Panc1 (cell line): ENCODE results near the gene VWA5B1. TPM values are rescaled to one million over a fixed set of nuclear protein-coding genes. Genes with fewer than 3 reads are reported as not detected.
"Not testable (repeated sequence)": the region's sequence is repeated elsewhere in the genome, so short reads cannot be mapped to it uniquely, and the experiment has no call there.

ENCODE experiments used
- ATAC-seq: fragments of 200-7000 bp; cut with Tn5 transposase; 2 replicates; pipeline ENCODE4 v1.9.1; 2020; ENCODE audit warnings: mild to moderate bottlenecking, moderate library complexity
- BruUV-seq: library from RNA; stranded (reverse); fragments of 400-500 nt; replicated peaks from 2 replicates; lab custom pipeline; 2021; lab: Mats Ljungman, UMichigan
- CTCF ChIA-PET: fragments of 300-600 bp; sonication (Branson Sonifier 250); formaldehyde crosslinking; loops from one replicate; lab custom pipeline; 2022; ENCODE audit warnings: antibody characterized with exemption; lab: Charles Lee
- POLR2A ChIA-PET: fragments of 300-600 bp; sonication (Branson Sonifier 250); formaldehyde crosslinking; loops from one replicate; lab custom pipeline; 2022; ENCODE audit warnings: antibody characterized with exemption; lab: Charles Lee
- DNase-seq: peaks from one replicate; pipeline ENCODE4 v3.0.0-alpha.2; 2010; ENCODE audit warnings: low read depth, low spot score
- H3K27ac ChIP-seq: 2 replicates; pipeline ENCODE4 v1.5.1; 2011; ENCODE audit warnings: mild to moderate bottlenecking, low read length, inconsistent platforms
- H3K27me3 ChIP-seq: fragments of 200-500 bp; sonication (Bioruptor generic); 2 replicates; pipeline ENCODE4 v1.6.0; 2014; ENCODE audit warnings: low read length, inconsistent platforms; ENCODE audit not compliant: control insufficient read depth, insufficient read depth
- H3K36me3 ChIP-seq: fragments of 200-500 bp; sonication (Bioruptor generic); 2 replicates; pipeline ENCODE4 v1.5.1; 2014; ENCODE audit warnings: inconsistent platforms, mild to moderate bottlenecking, low read length, moderate library complexity; ENCODE audit not compliant: control insufficient read depth, insufficient read depth
- H3K4me1 ChIP-seq: 2 replicates; pipeline ENCODE4 v1.5.1; 2011; ENCODE audit warnings: inconsistent platforms, mild to moderate bottlenecking, low read length, moderate library complexity; ENCODE audit not compliant: control insufficient read depth, insufficient read depth
- H3K4me3 ChIP-seq, 2 experiments: 2 replicates each; pipeline ENCODE4 v1.5.1; 2011 to 2012; ENCODE audit warnings: low read depth in 2 of 2, low read length in 2 of 2, mild to moderate bottlenecking in 2 of 2, inconsistent platforms in 1 of 2, moderate library complexity in 1 of 2
- H3K9me3 ChIP-seq: fragments of 200-500 bp; sonication (Bioruptor generic); 2 replicates; pipeline ENCODE4 v1.5.1; 2014; ENCODE audit warnings: low read depth, mild to moderate bottlenecking, inconsistent platforms, low read length, moderate library complexity; ENCODE audit not compliant: control insufficient read depth, insufficient read depth
- POLR2AphosphoS5 ChIP-seq: IDR thresholded peaks from 2 replicates; pipeline ENCODE4 v1.6.1; 2012; ENCODE audit warnings: mild to moderate bottlenecking, low read depth, low read length, moderate library complexity
- SIN3A ChIP-seq: IDR thresholded peaks from 2 replicates; pipeline ENCODE4 v1.6.1; 2012; ENCODE audit warnings: low read depth, mild to moderate bottlenecking, low read length, moderate library complexity, borderline replicate concordance; ENCODE audit not compliant: insufficient read depth
- TCF7L2 ChIP-seq: IDR thresholded peaks from 2 replicates; pipeline ENCODE4 v1.6.1; 2011; ENCODE audit warnings: mild to moderate bottlenecking, low read depth, low read length, inconsistent platforms
- in situ Hi-C: cut with HindIII; loops from 2 replicates; pipeline ENCODE4 v1.10.0; 2016; ENCODE audit warnings: low sequenced_read_pairs, low pct_unique_long_range_greater_than_20kb
- intact Hi-C: fragments of 100-400 bp; cut with micrococcal nuclease; formaldehyde crosslinking; loops from one replicate; pipeline ENCODE4 v1.10.0; 2022; ENCODE audit not compliant: unreplicated experiment
- total RNA-seq: library from RNA; stranded (reverse); gene quantifications from one replicate; pipeline ENCODE4 v1.2.1, GENCODE V29; 2021; ENCODE audit not compliant: unreplicated experiment
- TF ChIP-seq, protein P1 (sequence below), 2 experiments: IDR thresholded peaks; 2 replicates each; pipeline ENCODE4 v1.6.1; 2011 to 2012; ENCODE audit warnings: low read depth in 2 of 2, control low read depth in 1 of 2, low read length in 1 of 2, mild to moderate bottlenecking in 1 of 2, moderate library complexity in 1 of 2; ENCODE audit not compliant: insufficient read depth in 1 of 2
- TF ChIP-seq, protein P2 (sequence below): fragments of 450-650 bp; IDR thresholded peaks from 2 replicates; pipeline ENCODE4 v1.5.1; 2017; ENCODE audit warnings: mild to moderate bottlenecking

VWA5B1 gene
- total RNA-seq, 1 experiment from 2014 or later = not detected

DNA sequence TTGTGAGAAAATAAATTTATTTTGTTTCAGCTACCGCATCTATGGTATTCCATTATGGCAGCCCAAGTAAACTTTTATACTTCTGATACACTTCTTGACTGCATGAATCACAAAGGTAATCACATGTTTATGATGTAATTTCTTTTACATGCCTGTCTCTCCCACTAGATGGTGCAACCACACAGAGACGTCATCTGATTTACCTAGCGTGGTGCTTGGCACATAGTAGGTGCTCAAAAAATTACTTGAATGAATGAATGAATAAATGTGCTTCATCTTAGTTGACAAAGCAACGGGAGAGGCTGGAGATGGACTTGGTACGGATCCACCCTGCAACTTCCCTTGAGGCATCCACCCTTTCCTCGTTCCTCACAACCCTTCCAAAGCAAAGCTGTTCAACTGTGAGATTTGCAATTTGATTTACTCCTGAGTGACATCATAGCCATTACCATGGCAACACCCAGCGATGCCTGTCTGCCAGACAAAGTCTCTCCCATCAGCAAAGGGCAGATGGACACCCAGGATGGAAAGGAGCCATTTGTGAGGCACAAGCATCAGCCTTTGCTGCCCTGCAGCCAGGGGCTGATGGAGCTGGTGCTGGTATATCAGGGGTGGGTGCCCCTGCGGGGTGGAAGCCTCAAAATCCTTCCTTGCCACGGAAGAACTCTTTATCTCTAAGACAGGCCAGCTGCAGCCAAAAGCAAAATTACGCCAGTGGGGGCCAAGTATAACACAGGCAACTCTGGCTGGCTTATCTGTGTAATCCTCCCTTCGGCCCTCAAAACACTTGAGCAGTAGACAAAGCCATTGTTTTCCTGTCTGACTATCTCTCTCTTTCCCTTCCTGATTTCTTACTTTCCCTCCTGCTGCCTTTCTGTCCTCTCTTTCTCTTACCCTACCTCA lies 18.9 kb upstream of the VWA5B1 start:
- H3K27me3 ChIP-seq = peaks cover 1% of the 10 kb centered on the region
- TF ChIP-seq SIN3A (no peak), TCF7L2 (no peak), POLR2AphosphoS5 (no peak)
- TF ChIP-seq, protein P1, sequence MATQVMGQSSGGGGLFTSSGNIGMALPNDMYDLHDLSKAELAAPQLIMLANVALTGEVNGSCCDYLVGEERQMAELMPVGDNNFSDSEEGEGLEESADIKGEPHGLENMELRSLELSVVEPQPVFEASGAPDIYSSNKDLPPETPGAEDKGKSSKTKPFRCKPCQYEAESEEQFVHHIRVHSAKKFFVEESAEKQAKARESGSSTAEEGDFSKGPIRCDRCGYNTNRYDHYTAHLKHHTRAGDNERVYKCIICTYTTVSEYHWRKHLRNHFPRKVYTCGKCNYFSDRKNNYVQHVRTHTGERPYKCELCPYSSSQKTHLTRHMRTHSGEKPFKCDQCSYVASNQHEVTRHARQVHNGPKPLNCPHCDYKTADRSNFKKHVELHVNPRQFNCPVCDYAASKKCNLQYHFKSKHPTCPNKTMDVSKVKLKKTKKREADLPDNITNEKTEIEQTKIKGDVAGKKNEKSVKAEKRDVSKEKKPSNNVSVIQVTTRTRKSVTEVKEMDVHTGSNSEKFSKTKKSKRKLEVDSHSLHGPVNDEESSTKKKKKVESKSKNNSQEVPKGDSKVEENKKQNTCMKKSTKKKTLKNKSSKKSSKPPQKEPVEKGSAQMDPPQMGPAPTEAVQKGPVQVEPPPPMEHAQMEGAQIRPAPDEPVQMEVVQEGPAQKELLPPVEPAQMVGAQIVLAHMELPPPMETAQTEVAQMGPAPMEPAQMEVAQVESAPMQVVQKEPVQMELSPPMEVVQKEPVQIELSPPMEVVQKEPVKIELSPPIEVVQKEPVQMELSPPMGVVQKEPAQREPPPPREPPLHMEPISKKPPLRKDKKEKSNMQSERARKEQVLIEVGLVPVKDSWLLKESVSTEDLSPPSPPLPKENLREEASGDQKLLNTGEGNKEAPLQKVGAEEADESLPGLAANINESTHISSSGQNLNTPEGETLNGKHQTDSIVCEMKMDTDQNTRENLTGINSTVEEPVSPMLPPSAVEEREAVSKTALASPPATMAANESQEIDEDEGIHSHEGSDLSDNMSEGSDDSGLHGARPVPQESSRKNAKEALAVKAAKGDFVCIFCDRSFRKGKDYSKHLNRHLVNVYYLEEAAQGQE (IDR thresholded peaks at IDR 0.05; ENCODE audit: insufficient read depth in 1 of 2, low read depth in 2 of 2, low read length in 1 of 2) = no peak
- TF ChIP-seq, protein P2, sequence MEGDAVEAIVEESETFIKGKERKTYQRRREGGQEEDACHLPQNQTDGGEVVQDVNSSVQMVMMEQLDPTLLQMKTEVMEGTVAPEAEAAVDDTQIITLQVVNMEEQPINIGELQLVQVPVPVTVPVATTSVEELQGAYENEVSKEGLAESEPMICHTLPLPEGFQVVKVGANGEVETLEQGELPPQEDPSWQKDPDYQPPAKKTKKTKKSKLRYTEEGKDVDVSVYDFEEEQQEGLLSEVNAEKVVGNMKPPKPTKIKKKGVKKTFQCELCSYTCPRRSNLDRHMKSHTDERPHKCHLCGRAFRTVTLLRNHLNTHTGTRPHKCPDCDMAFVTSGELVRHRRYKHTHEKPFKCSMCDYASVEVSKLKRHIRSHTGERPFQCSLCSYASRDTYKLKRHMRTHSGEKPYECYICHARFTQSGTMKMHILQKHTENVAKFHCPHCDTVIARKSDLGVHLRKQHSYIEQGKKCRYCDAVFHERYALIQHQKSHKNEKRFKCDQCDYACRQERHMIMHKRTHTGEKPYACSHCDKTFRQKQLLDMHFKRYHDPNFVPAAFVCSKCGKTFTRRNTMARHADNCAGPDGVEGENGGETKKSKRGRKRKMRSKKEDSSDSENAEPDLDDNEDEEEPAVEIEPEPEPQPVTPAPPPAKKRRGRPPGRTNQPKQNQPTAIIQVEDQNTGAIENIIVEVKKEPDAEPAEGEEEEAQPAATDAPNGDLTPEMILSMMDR = 0 out of 2 replicates have a peak, but pooled peaks have one; percentile 25
- no TSS peak for BruUV-seq
- ATAC-seq (no peak), DNase-seq (no peak)
- ChIA-PET POLR2A (interaction anchor here (0.5 kb wide), 1 partner anchor 42 kb away, joined by 6 read pairs; no protein-coding TSS in a partner anchor), CTCF (no interaction called here)
- in situ Hi-C loops (no loop called here), intact Hi-C loops (no loop called here)
- no peaks in the 10 kb centered on the region for H3K4me1 ChIP-seq
- no peaks in the 10 kb centered on the region for H3K36me3 ChIP-seq
- H3K4me3 ChIP-seq = no peak overlapping the region
- no peaks in the 10 kb centered on the region for H3K9me3 ChIP-seq
- H3K27ac ChIP-seq = no peak overlapping the region

DNA sequence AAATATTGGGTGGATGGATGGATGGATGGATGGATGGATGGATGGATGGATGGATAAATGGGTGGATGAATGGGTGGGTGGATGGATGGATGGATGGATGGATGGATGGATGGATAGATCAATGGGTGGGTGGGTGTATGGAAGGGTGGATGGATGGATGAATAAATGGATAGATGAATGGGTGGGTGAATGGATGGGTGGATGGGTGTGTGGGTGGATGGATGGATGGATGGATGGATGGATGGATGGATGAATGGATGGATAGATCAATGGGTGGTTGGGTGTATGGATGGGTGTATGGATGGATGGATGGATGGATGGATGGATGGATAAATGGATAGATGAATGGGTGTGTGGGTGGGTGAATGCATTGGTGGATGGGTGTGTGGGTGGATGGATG lies 17.0 kb upstream of the VWA5B1 start:
- H3K9me3 ChIP-seq, in situ Hi-C loops, H3K4me3 ChIP-seq, H3K4me1 ChIP-seq, BruUV-seq, DNase-seq, H3K36me3 ChIP-seq, H3K27me3 ChIP-seq, POLR2A ChIA-PET, ATAC-seq, CTCF ChIA-PET, intact Hi-C loops, H3K27ac ChIP-seq: not testable (repeated sequence)

DNA sequence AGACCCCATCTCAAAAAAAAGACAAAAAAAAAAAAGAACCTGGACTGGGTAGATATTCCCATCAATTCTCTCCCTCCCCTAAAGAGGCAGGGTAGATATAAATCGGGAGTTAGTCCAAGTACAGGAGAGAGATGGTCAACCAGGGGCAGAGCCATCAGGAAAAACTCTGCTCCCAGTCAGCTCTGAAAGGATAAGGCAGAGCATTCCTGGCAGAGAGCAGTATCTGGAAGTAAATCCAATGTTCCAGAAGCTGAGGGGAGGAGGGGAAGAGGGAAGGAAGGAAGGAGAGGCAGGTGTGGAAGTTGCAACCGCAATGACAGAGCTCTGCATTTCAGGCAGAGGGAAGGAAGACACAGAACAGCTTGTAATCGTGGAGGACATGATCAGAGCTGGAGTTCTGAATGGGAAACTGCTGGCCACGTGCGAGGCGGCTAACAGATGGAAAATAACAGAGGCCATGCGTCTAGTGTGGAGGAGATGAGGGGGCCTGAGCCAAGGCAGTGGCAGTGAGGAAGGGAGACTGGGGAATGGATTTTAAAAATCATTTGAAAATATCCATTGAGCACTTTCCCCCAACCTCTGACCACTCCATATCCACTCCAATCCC lies 15.3 kb upstream of the VWA5B1 start:
- in situ Hi-C loops = no loop called here
- DNase-seq (no peak), ATAC-seq (no peak)
- intact Hi-C loops = no loop called here
- H3K27me3 ChIP-seq = peaks cover 9% of the 10 kb centered on the region
- BruUV-seq = no TSS peak
- POLR2A ChIA-PET = no interaction called here
- H3K4me3 ChIP-seq = no peak overlapping the region
- H3K27ac ChIP-seq = no peak overlapping the region
- H3K36me3 ChIP-seq = no peaks in the 10 kb centered on the region
- no peaks in the 10 kb centered on the region for H3K9me3 ChIP-seq
- H3K4me1 ChIP-seq = no peaks in the 10 kb centered on the region
- TF ChIP-seq POLR2AphosphoS5 (no peak), SIN3A (no peak), TCF7L2 (no peak)
- TF ChIP-seq, protein P1 (IDR thresholded peaks at IDR 0.05; ENCODE audit: insufficient read depth in 1 of 2, low read depth in 2 of 2, low read length in 1 of 2) = no peak
- TF ChIP-seq, protein P2 = no peak
- CTCF ChIA-PET = no interaction called here
